Erythroblast (primary cell): ENCODE results near the gene BSCL2.

Experiments
- GATA1 ChIP-seq: IDR thresholded peaks from 2 replicates; pipeline ENCODE4 v1.6.1; 2011; ENCODE audit warnings: low read depth, mild to moderate bottlenecking, control low read depth, low read length, moderate library complexity
- POLR2A ChIP-seq: IDR thresholded peaks from 2 replicates; pipeline ENCODE4 v1.6.1; 2011; ENCODE audit warnings: mild to moderate bottlenecking, low read length

DNA sequence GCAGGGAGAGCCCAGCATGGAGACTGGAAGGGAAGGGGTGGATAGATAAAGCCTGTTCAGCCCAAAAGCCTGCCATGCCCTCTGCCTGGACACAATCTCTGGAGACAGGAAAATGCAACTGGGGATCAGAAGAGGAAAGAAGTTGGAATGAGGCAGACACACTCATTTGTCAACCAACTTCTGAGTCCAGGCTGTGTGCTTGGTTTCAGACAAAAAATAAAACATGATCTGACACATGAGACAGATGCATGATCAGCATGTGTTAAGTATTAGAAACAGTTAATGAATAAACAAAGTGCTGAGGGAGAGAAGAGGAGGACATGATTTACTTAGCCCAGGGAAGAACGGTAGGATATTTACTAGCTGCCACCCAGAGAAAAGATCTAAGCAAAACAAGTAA is 18.7 kb downstream of the BSCL2 start:
- TF ChIP-seq POLR2A (no peak), GATA1 (no peak)
